HepG2 (cell line): ENCODE results near the gene NELFB. TPM values are rescaled to one million over a fixed set of nuclear protein-coding genes. Genes with fewer than 3 reads are reported as not detected.
A peak's percentile ranks its signal among the peaks of the same experiment; 100 is the strongest.

Experiments
- ARNTL ChIP-seq: sonication (generic); formaldehyde crosslinking; IDR thresholded peaks from 2 replicates; pipeline ENCODE4 v1.4.0; 2020; ENCODE audit warnings: mild to moderate bottlenecking, missing genetic modification reagents
- DZIP1 ChIP-seq: sonication (generic); formaldehyde crosslinking; IDR thresholded peaks from 2 replicates; pipeline ENCODE4 v1.5.0; 2020; ENCODE audit warnings: mild to moderate bottlenecking, missing genetic modification reagents
- FOXK2 ChIP-seq: fragments of 450-650 bp; IDR thresholded peaks from 2 replicates; pipeline ENCODE4 v1.6.1; 2016
- FOXO1 ChIP-seq: sonication (generic); formaldehyde crosslinking; IDR thresholded peaks from 2 replicates; pipeline ENCODE4 v1.4.0; 2020; ENCODE audit warnings: missing genetic modification reagents
- HDAC2 ChIP-seq: sonication (generic); formaldehyde crosslinking; IDR thresholded peaks from 2 replicates; pipeline ENCODE4 v1.4.0; 2020; ENCODE audit warnings: missing genetic modification reagents
- HOMEZ ChIP-seq: IDR thresholded peaks from 2 replicates; pipeline ENCODE4 v1.6.1; 2016; ENCODE audit warnings: low read depth
- HOXA9 ChIP-seq: sonication (generic); formaldehyde crosslinking; IDR thresholded peaks from 2 replicates; pipeline ENCODE4 v1.8.1; 2022; ENCODE audit warnings: missing genetic modification reagents, mild to moderate bottlenecking, moderate library complexity, borderline replicate concordance
- MED13 ChIP-seq: sonication (generic); formaldehyde crosslinking; IDR thresholded peaks from 2 replicates; pipeline ENCODE4 v1.5.0; 2020; ENCODE audit warnings: missing genetic modification reagents
- NONO ChIP-seq, 2 experiments: fragments of 450-650 bp in 1 of 2; sonication (generic) in 1 of 2; formaldehyde crosslinking in 1 of 2; IDR thresholded peaks in 1 of 2; conservative IDR thresholded peaks in 1 of 2; 2 replicates each; pipeline versions ENCODE4 v1.6.1 to v1.8.0; 2017 to 2022; ENCODE audit warnings: mild to moderate bottlenecking in 1 of 2, missing genetic modification reagents in 1 of 2, moderate library complexity in 1 of 2
- NR0B2 ChIP-seq: sonication (generic); formaldehyde crosslinking; IDR thresholded peaks from 2 replicates; pipeline ENCODE4 v1.4.0; 2020; ENCODE audit warnings: mild to moderate bottlenecking, missing genetic modification reagents
- NR3C1 ChIP-seq: sonication (generic); formaldehyde crosslinking; IDR thresholded peaks from 2 replicates; pipeline ENCODE4 v1.4.0; 2020; ENCODE audit warnings: missing genetic modification reagents
- PCBP2 ChIP-seq: fragments of 200-400 bp; formaldehyde crosslinking; optimal IDR thresholded peaks from 2 replicates; pipeline ENCODE3; 2018; ENCODE audit warnings: low read length, low read depth; ENCODE audit not compliant: poor library complexity, severe bottlenecking
- SALL1 ChIP-seq: sonication (generic); formaldehyde crosslinking; IDR thresholded peaks from 2 replicates; pipeline ENCODE4 v1.8.0; 2022; ENCODE audit warnings: mild to moderate bottlenecking, missing genetic modification reagents
- SRF ChIP-seq: IDR thresholded peaks from 2 replicates; pipeline ENCODE4 v1.6.1; 2011; ENCODE audit warnings: mild to moderate bottlenecking, low read depth, low read length, moderate library complexity
- SSRP1 ChIP-seq: IDR thresholded peaks from 2 replicates; pipeline ENCODE4 v1.6.1; 2016; ENCODE audit warnings: control low read depth
- TCF12 ChIP-seq, 2 experiments: fragments of 450-650 bp in 1 of 2; sonication (generic) in 1 of 2; formaldehyde crosslinking in 1 of 2; IDR thresholded peaks; 2 replicates each; pipeline versions ENCODE4 v1.6.1 to v1.8.0; 2017 to 2022; ENCODE audit warnings: antibody characterized with exemption in 1 of 2, mild to moderate bottlenecking in 1 of 2, missing genetic modification reagents in 1 of 2, moderate library complexity in 1 of 2
- TCF7L2 ChIP-seq: IDR thresholded peaks from 2 replicates; pipeline ENCODE4 v1.6.1; 2011; ENCODE audit warnings: mild to moderate bottlenecking, low read depth, low read length, moderate library complexity
- TFDP2 ChIP-seq: sonication (generic); formaldehyde crosslinking; IDR thresholded peaks from 2 replicates; pipeline ENCODE4 v1.4.0; 2020; ENCODE audit warnings: missing genetic modification reagents
- TRAFD1 ChIP-seq: sonication (generic); formaldehyde crosslinking; IDR thresholded peaks from 2 replicates; pipeline ENCODE4 v1.5.1; 2020; ENCODE audit warnings: missing genetic modification reagents, mild to moderate bottlenecking, borderline replicate concordance
- ZBTB42 ChIP-seq: sonication (generic); formaldehyde crosslinking; IDR thresholded peaks from 2 replicates; pipeline ENCODE4 v1.5.0; 2020; ENCODE audit warnings: mild to moderate bottlenecking, missing genetic modification reagents
- polyA plus RNA-seq, 8 experiments: library from polyadenylated mRNA; depleted of rRNA in 3 of 8; stranded (reverse) in 7 of 8; unstranded in 1 of 8; fragments of >200 nt; fragmentation: Illumina TruSeq in 4 of 8; extraction: Trizol in 4 of 8; gene quantifications; 2 replicates each; pipeline versions ENCODE4 v1.2.1 to v1.2.3, GENCODE V29; 2011 to 2016; ENCODE audit warnings: low read depth in 4 of 8, missing spikeins in 1 of 8, mixed read lengths in 1 of 8; ENCODE audit not compliant: insufficient read depth in 1 of 8
- total RNA-seq, 5 experiments: library from RNA; depleted of rRNA; stranded (reverse); fragments of >200 nt; fragmentation: Illumina TruSeq; extraction: Trizol; gene quantifications; 2 replicates each; pipeline ENCODE4 v1.2.3, GENCODE V29; 2016; ENCODE audit warnings: low read depth in 1 of 5

Gene NELFB
- total and polyA plus RNA-seq, 2 of the 13 experiments (the other 11 are each of a cell fraction or from before 2014, with no cell fraction given) = 26.5 to 45.8 TPM

GRCh38 chr9:137277329-137278041 lies 22.4 kb downstream of the NELFB start, which contains the start of gene TOR4A (continued):
- TF ChIP-seq DZIP1 (CRISPR knock-in tag) = no peak; the same call in 1 of the 2 replicates
- no peak for TF ChIP-seq PCBP2
- TF ChIP-seq TRAFD1 (CRISPR knock-in tag) = peak; percentile 73; the same call in 1 of the 2 replicates
- TF ChIP-seq SRF = no peak
- TF ChIP-seq SALL1 (CRISPR knock-in tag) = peak; percentile 62; the same call in 1 of the 2 replicates
- no peak for TF ChIP-seq ZBTB42
- TF ChIP-seq NONO (IDR thresholded peaks at IDR 0.05) = no peak
- peak; percentile 76; the same call in 1 of the 2 replicates for TF ChIP-seq NONO (CRISPR knock-in tag; conservative IDR thresholded peaks at IDR 0.05)
- no peak; the same call in 1 of the 2 replicates for TF ChIP-seq SSRP1 (CRISPR knock-in tag)
- TF ChIP-seq FOXO1 (CRISPR knock-in tag) = no peak; the same call in 1 of the 2 replicates
- no peak for TF ChIP-seq NR3C1 (CRISPR knock-in tag)
- TF ChIP-seq MED13 (CRISPR knock-in tag) = no peak; the same call in 1 of the 2 replicates
- TF ChIP-seq HOMEZ (CRISPR knock-in tag) = no peak
- TF ChIP-seq ARNTL (CRISPR knock-in tag) = no peak; the same call in 1 of the 2 replicates
- TF ChIP-seq TCF7L2 = no peak
- TF ChIP-seq NR0B2 (CRISPR knock-in tag) = no peak
- peak; percentile 66; the same call in 1 of the 2 replicates for TF ChIP-seq HDAC2 (CRISPR knock-in tag)
- peak; percentile 74 for TF ChIP-seq TFDP2 (CRISPR knock-in tag)
- no peak for TF ChIP-seq TCF12 (IDR thresholded peaks at IDR 0.05)
- TF ChIP-seq TCF12 (CRISPR knock-in tag; IDR thresholded peaks at IDR 0.05) = no peak
- no peak for TF ChIP-seq HOXA9 (CRISPR knock-in tag)
- TF ChIP-seq FOXK2 = no peak
